NCI-H82 treated with DMSO at 0.1 percent for 48 hours (cell line): ENCODE results near the gene INTS6L.
"Not testable (repeated sequence)": the region's sequence is repeated elsewhere in the genome, so short reads cannot be mapped to it uniquely, and the experiment has no call there.

Experiments used
- DNase-seq: peaks from one replicate; lab custom pipeline; 2025; ENCODE audit not compliant: unreplicated experiment; lab: John Stamatoyannopoulos, UW

Gene INTS6L

GRCh38 chrX:135522878-135523693, 2.6 kb downstream of the INTS6L start:
- no peak for DNase-seq

DNA sequence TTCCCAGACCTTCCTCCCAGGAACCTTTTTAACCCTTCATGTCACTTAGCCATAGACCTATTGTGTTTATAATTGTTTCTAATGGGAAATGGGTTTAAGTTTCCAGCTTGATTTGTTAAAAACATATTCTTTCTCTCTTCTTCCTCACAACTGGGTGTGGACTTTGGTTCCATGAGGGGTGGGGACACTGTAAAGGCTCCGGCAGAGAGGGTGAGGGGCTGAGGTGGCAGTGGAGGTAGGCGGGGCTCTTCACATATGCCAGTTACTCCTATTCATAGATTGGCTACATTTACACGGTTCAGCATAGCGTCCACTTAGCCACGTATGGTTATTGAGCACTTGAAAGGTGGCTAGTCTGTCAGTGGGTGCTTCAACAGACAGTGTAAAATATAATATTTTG, 7.8 kb downstream of the INTS6L start:
- DNase-seq: no peak

DNA sequence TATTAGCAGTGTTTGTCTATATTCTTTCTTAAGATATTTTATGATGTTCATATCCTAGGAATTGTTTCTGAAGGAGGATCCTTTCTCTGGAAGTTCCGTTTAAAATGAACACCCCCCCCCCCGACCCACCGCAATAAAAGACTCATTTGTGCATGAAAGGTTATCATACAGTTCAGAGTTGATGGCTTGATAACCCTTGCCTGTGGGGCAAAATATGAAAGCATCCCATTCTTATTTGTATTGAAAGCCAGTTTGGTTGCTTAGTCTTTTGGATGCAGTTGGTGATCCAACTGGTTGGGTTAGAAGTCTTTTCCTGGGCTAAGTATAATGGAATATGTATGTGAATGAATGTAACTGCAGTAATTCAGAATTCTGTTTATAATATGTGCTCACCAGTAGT, 8.3 kb downstream of the INTS6L start:
- DNase-seq: no peak

DNA sequence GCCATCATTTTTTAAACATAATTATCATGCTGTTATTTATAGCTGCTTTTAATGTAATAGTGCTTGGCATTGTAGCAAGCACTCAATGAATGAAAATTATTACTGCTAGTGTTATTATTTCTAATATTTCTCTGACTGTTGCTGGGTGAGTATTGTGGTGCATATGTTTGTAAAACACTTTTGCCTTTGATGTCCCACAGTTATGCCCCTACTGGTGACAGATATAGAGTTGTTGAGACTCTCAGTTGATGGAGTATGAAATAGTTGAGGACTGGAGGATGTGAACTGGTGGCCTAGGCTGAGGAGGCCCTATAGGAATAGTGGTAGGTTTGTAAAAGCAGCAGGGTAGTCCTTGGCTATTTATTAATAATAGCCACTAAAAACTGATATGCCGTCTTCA, 9.6 kb downstream of the INTS6L start:
- DNase-seq: no peak

DNA sequence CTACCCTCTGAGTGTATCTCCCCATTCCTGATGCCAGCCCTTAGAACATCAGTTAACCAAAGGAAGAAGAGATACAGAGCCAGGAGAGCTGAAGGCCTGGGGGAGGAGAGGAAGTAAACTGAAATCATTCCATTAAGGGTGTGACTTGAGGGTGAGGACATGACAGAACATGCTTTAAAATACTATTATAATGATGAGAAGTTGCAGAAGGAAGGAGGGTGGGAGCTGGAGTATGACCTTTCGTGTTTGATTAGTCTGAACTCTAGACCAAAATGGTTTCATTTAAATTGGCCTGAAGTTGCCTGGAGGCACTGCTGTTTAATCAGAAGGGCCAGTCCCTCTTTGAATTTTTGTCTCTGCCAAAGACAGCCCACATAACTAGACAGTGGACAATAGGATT, 11.4 kb downstream of the INTS6L start:
- DNase-seq: no peak

GRCh38 chrX:135535077-135535940, 14.8 kb downstream of the INTS6L start:
- DNase-seq: no peak

DNA sequence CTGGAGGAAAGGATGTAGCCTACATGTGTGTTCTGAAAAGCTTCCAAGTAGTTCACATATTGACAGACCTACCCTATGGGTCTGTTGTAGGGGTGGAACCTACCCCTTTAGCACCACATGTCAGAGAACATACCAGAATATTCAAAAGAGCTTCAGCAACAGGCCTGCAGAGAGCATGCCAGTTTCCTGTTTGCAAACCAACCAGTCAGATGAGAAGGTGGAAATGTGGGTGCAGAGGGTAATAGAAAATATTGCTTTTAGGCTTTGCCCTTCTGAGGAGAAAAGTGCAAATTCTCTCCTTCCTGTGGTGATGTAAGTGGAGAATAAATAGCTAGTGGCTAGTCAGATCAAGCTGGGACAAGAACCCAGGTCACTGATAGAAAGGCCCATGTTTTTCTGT, 16.4 kb downstream of the INTS6L start:
- DNase-seq: no peak

DNA sequence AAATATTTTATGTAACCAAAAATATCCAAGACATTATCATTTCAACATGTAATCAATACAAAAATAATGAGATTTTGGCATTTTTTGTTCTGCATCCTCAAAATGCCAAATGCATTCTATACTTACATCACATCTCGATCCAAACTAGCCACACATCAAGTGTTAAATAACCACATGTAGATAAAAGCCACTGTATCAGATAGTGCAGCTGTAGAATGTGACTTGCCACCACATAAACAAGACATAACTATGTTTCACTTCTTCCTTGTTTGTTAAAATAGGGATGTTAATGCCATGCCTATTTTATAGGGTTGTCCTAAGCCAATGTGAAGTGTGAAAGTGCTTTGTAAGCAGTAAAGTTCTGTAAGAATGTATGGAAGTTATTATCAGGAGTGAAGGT, 20.9 kb downstream of the INTS6L start:
- no peak for DNase-seq

GRCh38 chrX:135543172-135543571, 22.7 kb downstream of the INTS6L start:
- peak; percentile 87 for DNase-seq

DNA sequence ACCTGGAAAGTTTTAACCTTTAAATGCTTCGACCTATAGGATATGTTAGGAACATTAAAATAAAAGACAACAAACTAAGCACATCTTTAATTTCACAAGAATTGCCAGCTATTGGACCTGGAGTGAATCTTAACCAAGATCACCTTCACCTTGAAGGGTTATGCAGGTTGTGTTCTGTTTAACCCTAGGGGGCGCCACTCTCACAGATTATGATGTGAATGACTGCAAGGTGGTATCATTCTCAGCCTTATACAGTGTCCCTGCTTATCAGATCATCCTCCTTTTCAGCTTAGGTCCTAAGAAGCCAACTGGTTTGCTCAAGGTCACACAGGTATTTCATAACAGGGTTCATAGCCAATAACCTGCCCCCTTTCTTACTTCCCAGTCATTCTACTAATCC, 23.5 kb downstream of the INTS6L start:
- DNase-seq: no peak

- DNase-seq: no peak
These were observed 24.0 kb downstream of the INTS6L start for GRCh38 chrX:135544338-135544948.

GRCh38 chrX:135547767-135548166, 27.3 kb downstream of the INTS6L start:
- DNase-seq: no peak

- DNase-seq: no peak
These were observed 29.1 kb downstream of the INTS6L start for GRCh38 chrX:135549519-135549918.

GRCh38 chrX:135556055-135556454, 35.6 kb downstream of the INTS6L start:
- DNase-seq: no peak

GRCh38 chrX:135557344-135557743, 36.9 kb downstream of the INTS6L start:
- DNase-seq: no peak

DNA sequence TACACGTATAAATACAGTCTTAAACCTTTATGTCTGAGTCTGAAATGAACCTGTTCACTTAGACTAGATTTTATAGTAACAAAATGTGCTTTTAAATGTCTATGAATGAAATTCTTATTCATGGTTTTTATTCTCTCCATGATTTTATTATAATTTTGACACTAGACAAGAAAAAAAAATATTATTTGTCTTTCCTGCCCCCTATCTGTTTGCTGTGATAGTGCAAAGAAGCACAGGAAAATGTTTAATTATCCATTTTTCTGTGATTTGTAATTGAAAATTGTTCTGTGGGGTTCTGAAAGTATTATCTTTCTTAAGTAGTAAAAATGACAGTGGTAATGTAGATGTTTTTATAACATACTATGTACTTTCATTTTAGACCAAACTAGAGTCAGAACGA, 52.0 kb downstream of the INTS6L start:
- DNase-seq: no peak

- no peak for DNase-seq
These were observed 61.0 kb downstream of the INTS6L start for GRCh38 chrX:135581496-135581895.

- no peak for DNase-seq
These were observed 64.7 kb downstream of the INTS6L start for GRCh38 chrX:135585153-135585552.

DNA sequence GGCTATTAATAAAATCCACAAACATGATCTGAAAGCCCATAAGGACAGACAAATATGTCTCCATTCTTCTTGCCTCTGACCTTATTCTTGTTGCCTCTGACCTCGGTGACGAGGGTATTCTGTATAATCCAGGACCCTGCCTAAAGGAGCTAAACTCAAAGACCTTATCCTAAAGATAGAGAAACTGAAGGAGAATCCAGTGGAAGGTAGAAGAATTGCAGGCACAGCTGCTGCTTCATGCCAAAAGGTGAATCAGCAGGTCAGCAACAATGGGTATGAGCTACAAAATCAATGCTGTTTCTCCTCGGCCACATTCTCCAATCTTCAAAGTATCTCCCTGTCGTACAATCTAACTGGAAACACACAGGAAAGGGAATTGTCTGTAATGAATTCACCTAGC, 71.4 kb downstream of the INTS6L start:
- no peak for DNase-seq

DNA sequence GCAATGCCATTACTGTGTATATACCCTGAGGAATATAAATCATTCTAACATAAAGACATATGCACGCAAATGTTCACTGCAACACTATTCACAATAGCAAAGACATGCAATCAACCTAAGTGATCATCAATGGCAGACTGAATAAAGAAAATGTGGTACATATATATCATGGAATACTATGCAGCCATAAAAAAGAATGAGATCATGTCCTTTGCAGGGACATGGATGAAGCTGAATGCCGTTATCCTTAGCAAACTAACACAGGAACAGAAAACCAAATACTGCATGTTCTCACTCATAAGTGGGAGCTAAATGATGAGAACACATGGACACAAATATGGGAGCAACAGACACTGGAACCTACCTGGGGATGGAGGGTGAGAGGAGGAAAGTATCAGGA, 73.6 kb downstream of the INTS6L start:
- DNase-seq: not testable (repeated sequence)

- DNase-seq: not testable (repeated sequence)
These were observed 74.0 kb downstream of the INTS6L start for GRCh38 chrX:135594453-135594852.

DNA sequence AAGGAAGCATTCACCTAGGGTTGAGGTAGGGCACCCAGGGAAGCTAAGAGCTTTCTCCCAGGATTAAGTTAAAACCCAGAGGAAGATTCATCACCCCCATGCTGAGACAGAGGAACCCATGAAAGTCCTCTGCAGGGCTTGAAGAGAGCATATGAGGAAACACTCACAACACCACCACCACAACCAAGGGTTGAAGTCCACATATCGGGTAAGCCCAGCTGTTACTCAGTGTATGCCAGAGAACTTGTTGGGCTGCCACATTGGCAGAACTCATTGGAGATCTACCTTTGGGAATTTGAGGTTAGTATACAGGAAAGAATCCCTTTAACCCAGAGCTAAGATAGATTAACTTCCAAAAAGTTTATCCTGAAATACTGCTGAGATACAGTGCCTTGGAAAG, 75.1 kb downstream of the INTS6L start:
- no peak for DNase-seq
